ENCODE data around the gene RHOBTB1.

- no peak for TF ChIP-seq POLR2A (IDR thresholded peaks at IDR 0.05; ENCODE audit: low read depth, low read length)
- TF ChIP-seq POLR2AphosphoS5 (IDR thresholded peaks at IDR 0.05; ENCODE audit: low read depth, low read length) = no peak
- no peak for TF ChIP-seq TAF1 (IDR thresholded peaks at IDR 0.05; ENCODE audit: borderline replicate concordance, low read depth, low read length)
These were observed 108.9 kb downstream of the RHOBTB1 start for GRCh38 chr10:60835049-60835448.

All from GM12892 (cell line).